Body of pancreas (tissue), 4 donors: ENCODE measurements around the gene FAM236B. TPM values are rescaled to one million over a fixed set of nuclear protein-coding genes. Genes with fewer than 3 reads are reported as not detected.
"Not testable (repeated sequence)": the region's sequence is repeated elsewhere in the genome, so short reads cannot be mapped to it uniquely, and the experiment has no call there.

Experiments used
- ATAC-seq: fragments of 150-250 bp; one replicate; pipeline ENCODE4 v1.9.1; 2016
- DNase-seq, 4 donors: peaks; one replicate each; pipeline ENCODE4 v3.0.0-alpha.2; 2019
- H3K27ac ChIP-seq, 4 donors: fragments of 200-600 bp; sonication (generic); 1 replicate in 3 of 4; 2 replicates in 1 of 4; pipeline versions ENCODE4 v1.5.1 to v1.6.1; 2016 to 2019; ENCODE audit warnings: mild to moderate bottlenecking in 1 of 4, mixed read lengths in 1 of 4, moderate library complexity in 1 of 4
- H3K27me3 ChIP-seq, 2 donors: fragments of 200-600 bp; sonication (generic); one replicate each; pipeline ENCODE4 v1.6.0; 2016; ENCODE audit warnings: mild to moderate bottlenecking in 1 of 2
- H3K36me3 ChIP-seq, 2 donors: fragments of 200-600 bp; sonication (generic); replicated peaks in 1 of 2; 2 replicates each; pipeline ENCODE4 v1.5.1; 2016; ENCODE audit warnings: low read depth in 2 of 2; ENCODE audit not compliant: insufficient read depth in 1 of 2
- H3K4me1 ChIP-seq: fragments of 200-600 bp; sonication (generic); one replicate; pipeline ENCODE4 v1.6.0; 2016
- H3K4me3 ChIP-seq, 2 donors: fragments of 200-600 bp; sonication (generic); 1 replicate in 1 of 2; 2 replicates in 1 of 2; pipeline ENCODE4 v1.5.1; 2016 to 2019
- H3K9me3 ChIP-seq, 3 donors: fragments of 200-600 bp; sonication (generic); 1 replicate in 2 of 3; 2 replicates in 1 of 3; pipeline ENCODE4 v1.5.1; 2016
- POLR2A ChIP-seq, 3 donors: fragments of 450-650 bp; IDR thresholded peaks; one replicate each; pipeline ENCODE4 v1.6.1; 2016; ENCODE audit warnings: antibody characterized with exemption in 3 of 3, mild to moderate bottlenecking in 2 of 3
- WGBS, 2 donors: methylation state at CpG; one replicate each; pipeline ENCODE4 v1.1.5; 2017; 5-methylcytosine and 5-hydroxymethylcytosine counted together
- intact Hi-C: fragments of 100-400 bp; cut with DNase I; formaldehyde crosslinking; loops from one replicate; pipeline ENCODE4 v1.15.1; 2023
- small RNA-seq: library from RNA; depleted of rRNA; stranded (forward); fragments of <200 nt; gene quantifications from one replicate; pipeline ENCODE3, GENCODE V24; 2016
- total RNA-seq, 2 donors: library from RNA; depleted of rRNA; stranded (reverse); fragments of >200 nt; gene quantifications; one replicate each; pipeline ENCODE4 v1.1.0, GENCODE V29; 2016
- TF ChIP-seq, protein P1 (sequence below), 7 experiments: fragments of 450-650 bp in 4 of 7; fragments of 200-600 bp in 3 of 7; sonication (generic) in 3 of 7; IDR thresholded peaks; one replicate each; pipeline ENCODE4 v1.5.1; 2016 to 2019; ENCODE audit warnings: antibody characterized with exemption in 7 of 7

The FAM236B gene
- total RNA-seq, 2 donors from 2014 or later, result not detected

DNA sequence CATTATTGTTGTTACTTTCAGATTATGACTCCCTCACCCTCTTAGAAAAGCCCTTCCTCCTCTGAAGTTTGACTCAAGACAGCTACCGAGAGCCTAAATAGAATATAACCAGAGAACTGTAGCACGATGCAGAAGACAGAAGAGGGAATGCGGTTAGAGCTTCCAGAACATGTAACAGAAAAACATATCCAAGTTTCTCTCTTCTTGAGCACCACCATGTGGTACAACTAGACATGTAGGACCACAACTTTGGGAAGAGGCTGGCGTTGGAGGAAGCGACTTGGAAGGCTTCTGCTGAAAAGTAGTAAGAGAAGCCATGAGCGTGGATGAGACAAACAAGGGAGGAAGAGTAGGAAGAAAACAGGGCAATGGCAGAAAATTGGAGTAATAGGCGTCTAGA lies 36.9 kb downstream of the FAM236B start:
- ATAC-seq, H3K27ac ChIP-seq, H3K4me1 ChIP-seq, intact Hi-C loops, H3K9me3 ChIP-seq, H3K36me3 ChIP-seq, H3K4me3 ChIP-seq, H3K27me3 ChIP-seq, DNase-seq: not testable (repeated sequence)
- no CpG with 5 or more reads among the region's 7 CpGs for WGBS, 2 donors

DNA sequence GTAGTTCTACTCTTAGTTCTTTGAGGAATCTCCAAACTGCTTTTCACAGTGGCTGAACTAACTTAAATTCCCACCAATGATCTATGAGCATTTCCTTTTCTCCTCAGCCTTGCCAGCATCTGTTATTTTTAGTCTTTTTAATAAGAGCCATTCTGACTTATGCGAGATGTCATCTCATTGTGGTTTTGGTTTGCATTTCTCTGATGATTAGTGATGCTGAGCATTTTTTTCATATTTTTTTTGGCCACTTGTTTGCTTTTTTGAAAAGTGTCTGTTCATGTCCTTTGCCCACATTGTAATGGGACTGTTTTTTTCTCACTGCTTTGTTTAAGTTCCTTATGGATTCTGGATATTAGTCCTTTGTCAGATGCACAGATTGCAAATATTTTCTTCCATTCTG lies 46.9 kb downstream of the FAM236B start:
- no peaks in the 10 kb centered on the region for H3K36me3 ChIP-seq
- 100% methylated on average over 1 of the region's 1 CpG for WGBS, 2 donors
- TF ChIP-seq, protein P1, sequence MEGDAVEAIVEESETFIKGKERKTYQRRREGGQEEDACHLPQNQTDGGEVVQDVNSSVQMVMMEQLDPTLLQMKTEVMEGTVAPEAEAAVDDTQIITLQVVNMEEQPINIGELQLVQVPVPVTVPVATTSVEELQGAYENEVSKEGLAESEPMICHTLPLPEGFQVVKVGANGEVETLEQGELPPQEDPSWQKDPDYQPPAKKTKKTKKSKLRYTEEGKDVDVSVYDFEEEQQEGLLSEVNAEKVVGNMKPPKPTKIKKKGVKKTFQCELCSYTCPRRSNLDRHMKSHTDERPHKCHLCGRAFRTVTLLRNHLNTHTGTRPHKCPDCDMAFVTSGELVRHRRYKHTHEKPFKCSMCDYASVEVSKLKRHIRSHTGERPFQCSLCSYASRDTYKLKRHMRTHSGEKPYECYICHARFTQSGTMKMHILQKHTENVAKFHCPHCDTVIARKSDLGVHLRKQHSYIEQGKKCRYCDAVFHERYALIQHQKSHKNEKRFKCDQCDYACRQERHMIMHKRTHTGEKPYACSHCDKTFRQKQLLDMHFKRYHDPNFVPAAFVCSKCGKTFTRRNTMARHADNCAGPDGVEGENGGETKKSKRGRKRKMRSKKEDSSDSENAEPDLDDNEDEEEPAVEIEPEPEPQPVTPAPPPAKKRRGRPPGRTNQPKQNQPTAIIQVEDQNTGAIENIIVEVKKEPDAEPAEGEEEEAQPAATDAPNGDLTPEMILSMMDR (IDR thresholded peaks at IDR 0.05), result no peak
- no peak for TF ChIP-seq POLR2A (IDR thresholded peaks at IDR 0.05)
- no peak overlapping the region for H3K27ac ChIP-seq
- H3K4me1 ChIP-seq, result no peaks in the 10 kb centered on the region
- DNase-seq (no peak), ATAC-seq (no peak)
- no peaks in the 10 kb centered on the region for H3K27me3 ChIP-seq
- intact Hi-C loops, result no loop called here
- no peak overlapping the region for H3K4me3 ChIP-seq
- no peaks in the 10 kb centered on the region for H3K9me3 ChIP-seq

DNA sequence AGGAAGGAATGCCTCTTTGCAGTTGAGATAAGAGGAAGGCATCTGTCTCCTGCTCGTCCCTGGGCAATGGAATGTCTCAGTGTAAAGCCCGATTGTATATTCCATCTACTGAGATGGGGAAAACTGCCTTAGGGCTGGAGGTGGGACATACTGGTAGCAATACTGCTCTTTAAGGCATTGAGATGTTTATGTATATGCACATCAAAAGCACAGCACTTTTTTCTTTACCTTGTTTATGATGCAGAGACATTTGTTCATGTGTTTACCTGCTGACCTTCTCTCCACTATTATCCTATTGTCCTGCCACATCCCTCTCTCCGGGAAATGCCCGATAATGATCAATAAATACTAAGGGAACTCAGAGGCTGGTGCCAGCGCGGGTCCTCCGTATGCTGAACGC lies 48.8 kb downstream of the FAM236B start:
- H3K36me3 ChIP-seq, H3K27ac ChIP-seq, H3K4me1 ChIP-seq, DNase-seq, ATAC-seq, intact Hi-C loops, H3K9me3 ChIP-seq, H3K4me3 ChIP-seq, H3K27me3 ChIP-seq: not testable (repeated sequence)
- WGBS, 2 donors, result 35 to 58% methylated on average over 7 to 8 of the region's 8 CpGs

Small RNAs within 50 kb of the gene (small RNA-seq; reads per million reads assigned to genes)
- gene RNU1-112P, result not detected

Other genes with a start within 250 kb of the FAM236B start
- gene HDAC8, start 209.8 kb downstream of the FAM236B start, total RNA-seq, result 10 to 100 TPM; 16.2 to 25.9 TPM
- gene PHKA1, start 68.4 kb downstream of the FAM236B start, total RNA-seq, result 1 to 10 TPM; 7.3 to 8.6 TPM
- 1 to 10 TPM in 1 of 2 donors, not detected in 1; 3.6 TPM for gene DMRTC1B, start 5.8 kb downstream of the FAM236B start, total RNA-seq
- gene FAM236D, start 25.6 kb upstream of the FAM236B start, total RNA-seq, result not detected
- not detected for gene FAM236C, start 130.0 kb upstream of the FAM236B start, total RNA-seq
- gene FAM236A, start 155.5 kb upstream of the FAM236B start, total RNA-seq, result not detected
- not detected for gene DMRTC1, start 161.2 kb upstream of the FAM236B start, total RNA-seq
- not detected for gene PABPC1L2B, start 220.3 kb upstream of the FAM236B start, total RNA-seq